Keratinocyte (primary cell): ENCODE data around the gene DNMT3A. TPM values are rescaled to one million over a fixed set of nuclear protein-coding genes. Genes with fewer than 3 reads are reported as not detected.

Source experiments
- DNase-seq: peaks from one replicate; pipeline ENCODE4 v3.0.0-alpha.2; 2011; ENCODE audit warnings: low read depth, missing footprints, low spot score
- FAIRE-seq: peaks from 2 replicates; lab custom pipeline; 2011; peaks lifted over from hg19 to GRCh38; lab: Jason Lieb, UNC
- H2AFZ ChIP-seq: 2 replicates; pipeline ENCODE4 v1.6.0; 2012; ENCODE audit warnings: low read length, control low read depth, inconsistent platforms; ENCODE audit not compliant: control insufficient read depth
- H3K27ac ChIP-seq: 2 replicates; pipeline ENCODE4 v1.5.1; 2011; ENCODE audit warnings: low read length; ENCODE audit not compliant: control insufficient read depth, insufficient read depth
- H3K27me3 ChIP-seq: 3 replicates; pipeline ENCODE4 v1.6.0; 2011; ENCODE audit warnings: low read length; ENCODE audit not compliant: control insufficient read depth, insufficient read depth; ENCODE audit errors: extremely low read depth
- H3K36me3 ChIP-seq, 2 experiments: 2 replicates in 1 of 2; 3 replicates in 1 of 2; pipeline ENCODE4 v1.5.1; 2011; ENCODE audit warnings: low read length in 2 of 2, mild to moderate bottlenecking in 1 of 2; ENCODE audit not compliant: control insufficient read depth in 2 of 2, insufficient read depth in 2 of 2; ENCODE audit errors: extremely low read depth in 1 of 2
- H3K4me1 ChIP-seq: 3 replicates; pipeline ENCODE4 v1.5.1; 2011; ENCODE audit warnings: low read length; ENCODE audit not compliant: control insufficient read depth, insufficient read depth; ENCODE audit errors: extremely low read depth
- H3K4me2 ChIP-seq: 3 replicates; pipeline ENCODE4 v1.6.0; 2011; ENCODE audit warnings: low read depth, low read length; ENCODE audit not compliant: control insufficient read depth, insufficient read depth; ENCODE audit errors: extremely low read depth
- H3K4me3 ChIP-seq, 3 experiments: fragments of 200-600 bp in 1 of 3; sonication (generic) in 1 of 3; 2 replicates in 2 of 3; 3 replicates in 1 of 3; pipeline ENCODE4 v1.5.1; 2011 to 2016; ENCODE audit warnings: low read length in 3 of 3, mild to moderate bottlenecking in 3 of 3, control low read depth in 2 of 3, inconsistent platforms in 1 of 3, low read depth in 1 of 3, mixed read lengths in 1 of 3, mixed run types in 1 of 3, moderate library complexity in 1 of 3; ENCODE audit not compliant: control insufficient read depth in 2 of 3, insufficient read depth in 2 of 3; ENCODE audit errors: extremely low read depth in 1 of 3
- H3K79me2 ChIP-seq: 2 replicates; pipeline ENCODE4 v1.6.0; 2012; ENCODE audit warnings: low read length; ENCODE audit not compliant: control insufficient read depth, insufficient read depth
- H3K9ac ChIP-seq: 3 replicates; pipeline ENCODE4 v1.6.0; 2011; ENCODE audit warnings: low read length; ENCODE audit not compliant: control insufficient read depth, insufficient read depth; ENCODE audit errors: extremely low read depth
- H3K9me1 ChIP-seq: 3 replicates; pipeline ENCODE4 v1.6.0; 2011; ENCODE audit warnings: low read length; ENCODE audit not compliant: control insufficient read depth, insufficient read depth; ENCODE audit errors: extremely low read depth
- H3K9me3 ChIP-seq: 2 replicates; pipeline ENCODE4 v1.5.1; 2012; ENCODE audit warnings: low read depth, low read length; ENCODE audit not compliant: control insufficient read depth
- H4K20me1 ChIP-seq: 3 replicates; pipeline ENCODE4 v1.6.0; 2011; ENCODE audit warnings: low read length; ENCODE audit not compliant: control insufficient read depth, insufficient read depth; ENCODE audit errors: extremely low read depth
- EZH2 ChIP-seq: IDR thresholded peaks from one replicate; pipeline ENCODE4 v1.6.1; 2012; ENCODE audit warnings: inconsistent platforms, mild to moderate bottlenecking, low read length, moderate library complexity
- dilution Hi-C: fragments of 300-500 bp; cut with MboI; formaldehyde crosslinking; loops from one replicate; pipeline ENCODE4 v1.7.0; 2020; ENCODE audit warnings: low sequenced_read_pairs; ENCODE audit not compliant: extremely low pct_ligation_motif_present
- polyA plus RNA-seq, 5 experiments: library from polyadenylated mRNA; depleted of rRNA in 3 of 5; stranded (reverse) in 3 of 5; stranded (forward) in 1 of 5; unstranded in 1 of 5; fragments of >200 nt; gene quantifications; 1 replicate in 1 of 5; 2 replicates in 3 of 5; 3 replicates in 1 of 5; pipeline versions ENCODE4 v1.2.1 to v1.2.3, GENCODE V29; 2011 to 2012; ENCODE audit warnings: missing spikeins in 2 of 5, low read depth in 1 of 5, low replicate concordance in 1 of 5
- TF ChIP-seq, protein P1 (sequence below), 3 experiments: IDR thresholded peaks in 1 of 3; conservative IDR thresholded peaks in 1 of 3; optimal IDR thresholded peaks in 1 of 3; 2 replicates in 2 of 3; 3 replicates in 1 of 3; pipeline versions ENCODE3 to v1.5.1; 2011; ENCODE audit warnings: low read length in 3 of 3, mild to moderate bottlenecking in 3 of 3, moderate library complexity in 2 of 3, control low read depth in 1 of 3, inconsistent platforms in 1 of 3; ENCODE audit not compliant: insufficient read depth in 2 of 3; ENCODE audit errors: extremely low read depth in 1 of 3

The DNMT3A gene
- polyA plus RNA-seq, 1 donor (not counting 4 experiments of a cell fraction or from before 2014, with no cell fraction given): 1.5 TPM

DNA sequence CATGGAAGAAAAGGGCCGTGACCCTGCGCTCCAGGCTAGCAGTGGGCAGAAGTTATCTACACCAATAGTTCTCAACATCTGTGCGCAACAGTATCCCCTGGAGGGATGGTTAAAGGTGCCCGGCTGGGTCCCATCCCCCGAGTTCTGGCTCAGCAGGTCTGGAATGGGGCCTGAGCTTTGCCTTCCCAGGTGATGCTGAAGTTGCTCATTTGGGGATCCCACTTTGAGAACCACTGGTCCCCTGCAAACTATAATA is 31.1 kb downstream of the DNMT3A start:
- Histone ChIP-seq H3K4me2 (no peak overlapping the region), H3K4me1 (peaks cover 32% of the 10 kb centered on the region), H3K9me1 (no peaks in the 10 kb centered on the region), H3K4me3 (no peak overlapping the region), H3K27ac (no peak overlapping the region), H3K79me2 (no peaks in the 10 kb centered on the region), H3K36me3 (peaks cover 0 to 3% of the 10 kb centered on the region in 2 experiments), H3K9me3 (no peaks in the 10 kb centered on the region), H2AFZ (no peak overlapping the region), H3K27me3 (no peaks in the 10 kb centered on the region), H4K20me1 (peaks cover 11% of the 10 kb centered on the region), H3K9ac (no peak overlapping the region)
- DNase-seq: no peak
- dilution Hi-C loops: no loop called here
- FAIRE-seq: no peak
- TF ChIP-seq, protein P1, sequence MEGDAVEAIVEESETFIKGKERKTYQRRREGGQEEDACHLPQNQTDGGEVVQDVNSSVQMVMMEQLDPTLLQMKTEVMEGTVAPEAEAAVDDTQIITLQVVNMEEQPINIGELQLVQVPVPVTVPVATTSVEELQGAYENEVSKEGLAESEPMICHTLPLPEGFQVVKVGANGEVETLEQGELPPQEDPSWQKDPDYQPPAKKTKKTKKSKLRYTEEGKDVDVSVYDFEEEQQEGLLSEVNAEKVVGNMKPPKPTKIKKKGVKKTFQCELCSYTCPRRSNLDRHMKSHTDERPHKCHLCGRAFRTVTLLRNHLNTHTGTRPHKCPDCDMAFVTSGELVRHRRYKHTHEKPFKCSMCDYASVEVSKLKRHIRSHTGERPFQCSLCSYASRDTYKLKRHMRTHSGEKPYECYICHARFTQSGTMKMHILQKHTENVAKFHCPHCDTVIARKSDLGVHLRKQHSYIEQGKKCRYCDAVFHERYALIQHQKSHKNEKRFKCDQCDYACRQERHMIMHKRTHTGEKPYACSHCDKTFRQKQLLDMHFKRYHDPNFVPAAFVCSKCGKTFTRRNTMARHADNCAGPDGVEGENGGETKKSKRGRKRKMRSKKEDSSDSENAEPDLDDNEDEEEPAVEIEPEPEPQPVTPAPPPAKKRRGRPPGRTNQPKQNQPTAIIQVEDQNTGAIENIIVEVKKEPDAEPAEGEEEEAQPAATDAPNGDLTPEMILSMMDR (optimal IDR thresholded peaks at IDR 0.05 in 1 of 3, IDR thresholded peaks at IDR 0.05 in 1 of 3, conservative IDR thresholded peaks at IDR 0.05 in 1 of 3; ENCODE audit: extremely low read depth in 1 of 3, insufficient read depth in 2 of 3, low read length in 3 of 3): no peak
- no peak for TF ChIP-seq EZH2

DNA sequence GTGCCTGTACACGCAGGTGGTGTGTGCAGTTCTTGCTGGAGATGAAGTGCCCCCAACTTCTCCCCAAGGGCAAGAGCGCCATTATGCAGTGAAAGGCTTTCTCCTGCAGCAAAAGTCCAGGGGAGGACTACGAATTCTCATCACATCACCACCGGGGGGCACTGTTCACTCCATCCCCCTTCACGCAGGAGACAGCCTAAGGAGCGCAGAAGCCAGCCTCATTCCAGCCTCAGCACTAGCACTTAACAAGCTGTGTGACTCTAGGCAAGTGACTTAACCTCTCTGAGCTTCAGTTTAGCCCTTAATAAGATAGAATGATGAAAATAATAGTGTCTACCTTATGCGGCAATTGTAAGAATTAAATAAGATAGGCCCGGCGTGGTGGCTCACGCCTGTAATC is 32.3 kb downstream of the DNMT3A start:
- TF ChIP-seq, protein P1 (optimal IDR thresholded peaks at IDR 0.05 in 1 of 3, IDR thresholded peaks at IDR 0.05 in 1 of 3, conservative IDR thresholded peaks at IDR 0.05 in 1 of 3; ENCODE audit: extremely low read depth in 1 of 3, insufficient read depth in 2 of 3, low read length in 3 of 3): peak in 2 of 3 experiments; percentile 40 to 49
- TF ChIP-seq EZH2: no peak
- Histone ChIP-seq H3K9ac (no peak overlapping the region), H4K20me1 (peaks cover 8% of the 10 kb centered on the region), H3K4me1 (peaks cover 34% of the 10 kb centered on the region), H2AFZ (no peak overlapping the region), H3K27me3 (peaks cover 5% of the 10 kb centered on the region), H3K9me3 (no peaks in the 10 kb centered on the region), H3K4me2 (no peak overlapping the region), H3K4me3 (no peak overlapping the region), H3K27ac (no peak overlapping the region), H3K9me1 (no peaks in the 10 kb centered on the region), H3K79me2 (no peaks in the 10 kb centered on the region), H3K36me3 (peaks cover 0 to 3% of the 10 kb centered on the region in 2 experiments)
- no peak for DNase-seq
- dilution Hi-C loops: no loop called here
- FAIRE-seq: no peak
